CD4-positive, alpha-beta T cell (primary cell): ENCODE data around the gene ERP44. TPM values are rescaled to one million over a fixed set of nuclear protein-coding genes. Genes with fewer than 3 reads are reported as not detected.
"Not testable (repeated sequence)": the region's sequence is repeated elsewhere in the genome, so short reads cannot be mapped to it uniquely, and the experiment has no call there.

Experiments
- ATAC-seq: fragments of 200-7000 bp; cut with Tn5 transposase; one replicate; pipeline ENCODE4 v1.10.0; 2022; ENCODE audit warnings: mild to moderate bottlenecking; ENCODE audit not compliant: poor library complexity
- CTCF ChIA-PET: fragments of 350-600 bp; sonication (Branson Sonifier 250); formaldehyde crosslinking; loops from one replicate; lab custom pipeline; 2021; ENCODE audit warnings: antibody characterized with exemption, inconsistent platforms; lab: Charles Lee
- POLR2A ChIA-PET: fragments of 350-600 bp; sonication (Branson Sonifier 250); formaldehyde crosslinking; loops from one replicate; lab custom pipeline; 2021; ENCODE audit warnings: antibody characterized with exemption, inconsistent platforms; lab: Charles Lee
- DNase-seq, 14 experiments: peaks; one replicate each; pipeline ENCODE4 v3.0.0-alpha.2; 2013 to 2020; ENCODE audit warnings: mixed read lengths in 2 of 14
- H3K27ac ChIP-seq, 2 donors: one replicate each; pipeline versions ENCODE4 v1.5.1 to v1.7.0; 2013; ENCODE audit warnings: low read length in 2 of 2, low read depth in 1 of 2, mild to moderate bottlenecking in 1 of 2
- H3K27me3 ChIP-seq, 2 experiments: 1 replicate in 1 of 2; 2 replicates in 1 of 2; pipeline versions ENCODE4 v1.6.1 to v1.7.0; 2013; ENCODE audit warnings: low read length in 2 of 2, control low read depth in 1 of 2, mild to moderate bottlenecking in 1 of 2, moderate library complexity in 1 of 2; ENCODE audit not compliant: insufficient read depth in 2 of 2, control insufficient read depth in 1 of 2
- H3K36me3 ChIP-seq: one replicate; pipeline ENCODE4 v1.6.1; 2013; ENCODE audit warnings: low read length, control low read depth; ENCODE audit not compliant: insufficient read depth
- H3K4me1 ChIP-seq: one replicate; pipeline ENCODE4 v1.6.1; 2013; ENCODE audit warnings: low read length, control low read depth; ENCODE audit not compliant: insufficient read depth
- H3K4me3 ChIP-seq: one replicate; pipeline ENCODE4 v1.5.1; 2013; ENCODE audit warnings: mild to moderate bottlenecking, low read length, moderate library complexity
- H3K9me3 ChIP-seq, 2 experiments: 1 replicate in 1 of 2; 2 replicates in 1 of 2; pipeline versions ENCODE4 v1.6.1 to v1.7.0; 2013; ENCODE audit warnings: low read length in 2 of 2, mild to moderate bottlenecking in 2 of 2, control low read depth in 1 of 2, moderate library complexity in 1 of 2; ENCODE audit not compliant: control insufficient read depth in 1 of 2, insufficient read depth in 1 of 2
- H3K27ac Mint-ChIP-seq: one replicate; pipeline ENCODE4 v1.8.0; 2020; ENCODE audit warnings: mixed read lengths
- H3K27me3 Mint-ChIP-seq: one replicate; pipeline ENCODE4 v1.8.0; 2021; ENCODE audit warnings: mixed read lengths
- H3K36me3 Mint-ChIP-seq: one replicate; pipeline ENCODE4 v1.8.0; 2021; ENCODE audit warnings: low read depth, mixed read lengths
- H3K4me1 Mint-ChIP-seq: one replicate; pipeline ENCODE4 v1.8.0; 2021; ENCODE audit warnings: low read depth, mixed read lengths
- H3K4me3 Mint-ChIP-seq: one replicate; pipeline ENCODE4 v1.8.0; 2020; ENCODE audit warnings: mild to moderate bottlenecking, mixed read lengths
- H3K9me3 Mint-ChIP-seq: one replicate; pipeline ENCODE4 v1.8.0; 2020; ENCODE audit warnings: mixed read lengths
- intact Hi-C, 2 experiments: fragments of 100-400 bp; cut with DNase I in 1 of 2; cut with micrococcal nuclease in 1 of 2; formaldehyde crosslinking; loops; one replicate each; pipeline versions ENCODE4 v1.15.1 to v1.9.0; 2023 to 2025; cut with DNase I, micrococcal nuclease
- total RNA-seq, 174 experiments: library from RNA in 2 of 174; stranded (reverse) in 2 of 174; gene quantifications; one replicate each; pipeline ENCODE4 v1.2.3 and lab custom pipeline; 2021 to 2026
- TF ChIP-seq, protein P1 (sequence below): fragments of 200-600 bp; IDR thresholded peaks from one replicate; pipeline ENCODE4 v1.8.0; 2022; ENCODE audit warnings: antibody characterized with exemption, mild to moderate bottlenecking

Gene ERP44
- total RNA-seq, 2 experiments from 2014 or later, result 6.8 to 7.1 TPM

DNA sequence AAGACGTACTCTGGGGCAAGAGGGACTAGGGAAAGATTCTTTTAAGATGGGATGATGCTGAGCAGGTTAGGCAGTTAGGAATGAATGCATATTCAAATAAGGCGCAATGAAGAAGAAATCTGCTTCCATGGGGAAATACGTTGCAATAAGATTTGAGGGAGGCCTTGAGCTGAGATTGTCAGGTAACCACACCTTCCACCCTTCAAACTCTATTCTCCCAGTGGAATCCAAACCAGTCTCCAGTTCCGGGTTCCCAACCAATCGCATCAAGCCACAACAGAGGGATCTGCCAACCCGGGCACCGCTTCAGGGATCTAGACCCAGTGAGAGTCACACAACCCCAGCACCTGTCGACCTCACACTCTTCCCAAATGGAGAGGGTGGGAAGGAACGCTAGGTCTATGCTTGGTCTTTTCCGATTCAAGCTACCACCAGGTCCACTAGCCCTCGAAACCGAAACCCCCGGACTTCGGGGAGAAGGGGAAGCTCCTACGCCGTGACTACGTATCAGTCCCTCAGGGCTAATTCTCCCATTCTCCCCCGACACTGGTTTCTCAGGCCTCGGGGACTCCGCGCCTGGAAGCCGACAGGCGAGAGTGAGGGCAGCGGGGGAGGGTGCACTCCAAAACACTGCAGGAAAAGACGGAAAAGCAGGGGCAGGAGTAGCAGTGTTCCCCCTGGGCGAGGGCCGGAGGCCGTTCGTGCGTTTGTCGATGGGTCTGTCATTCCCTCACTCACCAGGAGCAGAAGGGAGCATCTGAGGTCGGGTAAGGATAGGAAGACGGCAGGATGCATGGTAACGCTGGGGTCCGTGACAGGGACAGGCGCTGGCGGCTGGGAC lies 534 bp downstream of the ERP44 start:
- peaks cover 58% of the 10 kb centered on the region for H3K4me1 Mint-ChIP-seq
- peaks cover 20% of the 10 kb centered on the region for H3K4me1 ChIP-seq
- H3K4me3 Mint-ChIP-seq, result peak overlapping the region; percentile 96
- peaks cover 26% of the 10 kb centered on the region for H3K36me3 Mint-ChIP-seq
- no peaks in the 10 kb centered on the region for H3K27me3 ChIP-seq
- ATAC-seq, result peak; percentile 1
- H3K27ac ChIP-seq, result peak overlapping the region; percentile 58 to 80
- H3K27me3 Mint-ChIP-seq, result no peaks in the 10 kb centered on the region
- intact Hi-C loops, result loop anchor here (2.0 to 10.0 kb wide), 8 partner anchors 15 to 1437 kb away; partner anchors contain the start of genes NR4A3 (in 2 of the 2), STX17 (in 2 of the 2), ALG2 (in 1 of the 2) and RNF20 (in 1 of the 2)
- H3K4me3 ChIP-seq, result peak overlapping the region; percentile 78
- CTCF ChIA-PET, result interaction anchor here (0.6 to 1.6 kb wide), 2 partner anchors 9 to 14 kb away, joined by 3 to 4 read pairs; no protein-coding TSS in a partner anchor
- no peaks in the 10 kb centered on the region for H3K9me3 Mint-ChIP-seq
- POLR2A ChIA-PET, result interaction anchor here (0.9 to 1.1 kb wide), 2 partner anchors 9 to 191 kb away, joined by 3 to 6 read pairs; no protein-coding TSS in a partner anchor
- H3K27ac Mint-ChIP-seq, result peak overlapping the region; percentile 89
- H3K9me3 ChIP-seq, result no peaks in the 10 kb centered on the region
- DNase-seq, result peak in 11 of 14 experiments; percentile 1 to 61 (median 8)
- TF ChIP-seq, protein P1, sequence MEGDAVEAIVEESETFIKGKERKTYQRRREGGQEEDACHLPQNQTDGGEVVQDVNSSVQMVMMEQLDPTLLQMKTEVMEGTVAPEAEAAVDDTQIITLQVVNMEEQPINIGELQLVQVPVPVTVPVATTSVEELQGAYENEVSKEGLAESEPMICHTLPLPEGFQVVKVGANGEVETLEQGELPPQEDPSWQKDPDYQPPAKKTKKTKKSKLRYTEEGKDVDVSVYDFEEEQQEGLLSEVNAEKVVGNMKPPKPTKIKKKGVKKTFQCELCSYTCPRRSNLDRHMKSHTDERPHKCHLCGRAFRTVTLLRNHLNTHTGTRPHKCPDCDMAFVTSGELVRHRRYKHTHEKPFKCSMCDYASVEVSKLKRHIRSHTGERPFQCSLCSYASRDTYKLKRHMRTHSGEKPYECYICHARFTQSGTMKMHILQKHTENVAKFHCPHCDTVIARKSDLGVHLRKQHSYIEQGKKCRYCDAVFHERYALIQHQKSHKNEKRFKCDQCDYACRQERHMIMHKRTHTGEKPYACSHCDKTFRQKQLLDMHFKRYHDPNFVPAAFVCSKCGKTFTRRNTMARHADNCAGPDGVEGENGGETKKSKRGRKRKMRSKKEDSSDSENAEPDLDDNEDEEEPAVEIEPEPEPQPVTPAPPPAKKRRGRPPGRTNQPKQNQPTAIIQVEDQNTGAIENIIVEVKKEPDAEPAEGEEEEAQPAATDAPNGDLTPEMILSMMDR, result no peak
- H3K36me3 ChIP-seq, result peaks cover 7% of the 10 kb centered on the region

DNA sequence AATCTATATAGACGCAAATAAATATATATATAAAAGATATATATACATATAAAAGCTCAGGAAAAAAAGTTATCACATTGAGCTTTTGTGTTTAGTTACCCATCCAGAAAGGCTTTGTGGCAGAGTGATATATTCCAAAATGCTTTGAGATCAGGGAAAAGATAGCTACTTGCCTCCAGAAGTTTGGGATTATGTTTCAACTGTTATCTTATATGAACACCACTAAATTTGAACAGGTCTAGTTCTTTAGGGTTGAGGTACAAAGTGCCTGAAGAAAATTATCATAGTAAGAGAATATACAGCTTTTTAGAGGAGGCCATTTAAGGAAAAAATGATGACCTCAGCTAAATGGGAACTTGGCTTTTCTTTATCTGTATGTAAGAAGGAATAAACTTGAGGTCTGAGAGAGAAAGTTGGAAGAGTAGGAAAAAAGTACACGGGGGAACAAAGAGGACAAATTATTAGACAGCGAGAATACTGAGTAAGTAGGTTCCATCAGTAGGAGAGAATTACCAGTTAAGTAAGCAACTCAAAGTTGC lies 2.4 kb downstream of the ERP44 start:
- H3K9me3 ChIP-seq, result no peaks in the 10 kb centered on the region
- H3K4me1 Mint-ChIP-seq, result peaks cover 77% of the 10 kb centered on the region
- no peaks in the 10 kb centered on the region for H3K27me3 Mint-ChIP-seq
- H3K27ac Mint-ChIP-seq, result no peak overlapping the region
- peak overlapping the region; percentile 52 for H3K4me3 Mint-ChIP-seq
- H3K27ac ChIP-seq, result no peak overlapping the region
- DNase-seq, result no peak
- intact Hi-C loops, result loop anchor here (5.0 to 10.0 kb wide), 5 partner anchors 189 to 1438 kb away; partner anchors contain the start of genes STX17 (in 2 of the 2), ALG2 (in 1 of the 2), NR4A3 (in 1 of the 2) and RNF20 (in 1 of the 2)
- peaks cover 20% of the 10 kb centered on the region for H3K4me1 ChIP-seq
- no peak for ATAC-seq
- CTCF ChIA-PET, result no interaction called here
- no peak overlapping the region for H3K4me3 ChIP-seq
- TF ChIP-seq, protein P1, result no peak
- POLR2A ChIA-PET, result no interaction called here
- peaks cover 17% of the 10 kb centered on the region for H3K36me3 Mint-ChIP-seq
- H3K36me3 ChIP-seq, result no peaks in the 10 kb centered on the region
- no peaks in the 10 kb centered on the region for H3K9me3 Mint-ChIP-seq
- no peaks in the 10 kb centered on the region for H3K27me3 ChIP-seq

DNA sequence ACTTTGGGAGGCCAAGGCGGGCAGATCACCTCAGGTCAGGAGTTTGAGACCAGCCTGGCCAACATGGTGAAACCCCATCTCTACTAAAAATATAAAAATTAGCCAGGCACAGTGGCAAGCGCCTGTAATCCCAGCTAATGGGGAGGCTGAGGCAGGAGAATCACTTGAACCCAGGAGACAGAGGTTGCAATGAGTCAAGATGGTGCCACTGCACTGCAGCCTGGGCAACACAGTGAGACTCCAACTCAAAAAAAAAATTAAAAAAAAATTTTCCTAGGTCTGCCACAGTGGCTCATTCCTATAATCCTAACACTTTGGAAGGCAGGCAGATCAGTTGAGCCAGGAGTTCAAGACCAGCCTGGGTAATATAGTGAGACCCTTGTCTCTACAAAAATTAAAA lies 4.4 kb downstream of the ERP44 start:
- not testable (repeated sequence) for H3K27ac Mint-ChIP-seq, H3K27ac ChIP-seq, H3K9me3 ChIP-seq, H3K36me3 ChIP-seq, DNase-seq, H3K4me3 ChIP-seq, ATAC-seq, H3K27me3 Mint-ChIP-seq, H3K9me3 Mint-ChIP-seq, H3K27me3 ChIP-seq, H3K4me3 Mint-ChIP-seq
- POLR2A ChIA-PET, result interaction anchor here (0.8 kb wide), 1 partner anchor 227 kb away, joined by 5 read pairs; no protein-coding TSS in a partner anchor
- intact Hi-C loops, result loop anchor here in 1 of 2 experiments (10.0 kb wide), 1 partner anchor 1440 kb away; the partner anchor contains the start of gene RNF20
- peaks cover 74% of the 10 kb centered on the region for H3K4me1 Mint-ChIP-seq
- H3K36me3 Mint-ChIP-seq, result peaks cover 14% of the 10 kb centered on the region
- H3K4me1 ChIP-seq, result peaks cover 12% of the 10 kb centered on the region
- CTCF ChIA-PET, result interaction anchor here (1.3 kb wide), 1 partner anchor 11 kb away, joined by 3 read pairs; no protein-coding TSS in a partner anchor
